HEK293 (cell line): ENCODE results near the gene E4F1.
A peak's percentile ranks its signal among the peaks of the same experiment; 100 is the strongest.

Source experiments
- CTCF ChIA-PET: fragments of 350-600 bp; formaldehyde crosslinking; extraction: SDS; loops from one replicate; lab custom pipeline; 2021; ENCODE audit warnings: antibody characterized with exemption; lab: Yijun Ruan, JAX
- POLR2A ChIA-PET: fragments of 300-600 bp; formaldehyde crosslinking; extraction: SDS; loops from one replicate; lab custom pipeline; 2020; ENCODE audit warnings: antibody characterized with exemption, inconsistent platforms; lab: Yijun Ruan, JAX
- H3K27ac ChIP-seq: fragments of 200-500 bp; sonication (Bioruptor generic); 2 replicates; pipeline ENCODE4 v1.5.1; 2014; ENCODE audit warnings: low read depth, low read length, control low read depth, inconsistent platforms; ENCODE audit errors: extremely low read depth
- H3K36me3 ChIP-seq, 2 experiments: fragments of 200-500 bp in 1 of 2; sonication (Bioruptor generic) in 1 of 2; 1 replicate in 1 of 2; 2 replicates in 1 of 2; pipeline ENCODE4 v1.5.1; 2014 to 2017; ENCODE audit warnings: inconsistent platforms in 2 of 2, low read length in 2 of 2; ENCODE audit not compliant: control insufficient read depth in 2 of 2, insufficient read depth in 1 of 2
- H3K4me1 ChIP-seq: fragments of 200-500 bp; sonication (Bioruptor generic); 2 replicates; pipeline ENCODE4 v1.5.1; 2014; ENCODE audit warnings: mild to moderate bottlenecking, low read length, inconsistent platforms; ENCODE audit not compliant: control insufficient read depth, insufficient read depth
- H3K4me3 ChIP-seq: 2 replicates; pipeline ENCODE4 v1.5.1; 2011; ENCODE audit warnings: low read depth, mild to moderate bottlenecking, control low read depth, low read length, moderate library complexity
- H3K9me3 ChIP-seq: fragments of 200-500 bp; sonication (Bioruptor generic); 2 replicates; pipeline ENCODE4 v1.5.1; 2014; ENCODE audit warnings: low read depth, low read length, inconsistent platforms; ENCODE audit not compliant: control insufficient read depth, insufficient read depth
- BCL11B ChIP-seq: fragments of 450-650 bp; formaldehyde crosslinking; IDR thresholded peaks from 2 replicates; pipeline ENCODE4 v1.5.1; 2016; ENCODE audit warnings: low read depth, missing biosample characterization, missing genetic modification characterization
- SP2 ChIP-seq: fragments of 450-650 bp; formaldehyde crosslinking; IDR thresholded peaks from 2 replicates; pipeline ENCODE4 v1.5.1; 2016; ENCODE audit warnings: missing biosample characterization, missing genetic modification characterization
- SP7 ChIP-seq: fragments of 450-650 bp; formaldehyde crosslinking; IDR thresholded peaks from 2 replicates; pipeline ENCODE4 v1.5.1; 2016; ENCODE audit warnings: missing biosample characterization, missing genetic modification characterization
- ZNF133 ChIP-seq: fragments of 450-650 bp; formaldehyde crosslinking; IDR thresholded peaks from 2 replicates; pipeline ENCODE4 v1.5.1; 2016; ENCODE audit warnings: missing biosample characterization, missing genetic modification characterization
- ZNF341 ChIP-seq: fragments of 450-650 bp; formaldehyde crosslinking; IDR thresholded peaks from 2 replicates; pipeline ENCODE4; 2016; ENCODE audit warnings: low read depth, missing biosample characterization, missing genetic modification characterization
- ZNF394 ChIP-seq: fragments of 450-650 bp; formaldehyde crosslinking; IDR thresholded peaks from 2 replicates; pipeline ENCODE4 v1.5.1; 2016; ENCODE audit warnings: missing biosample characterization, missing genetic modification characterization, mild to moderate bottlenecking, moderate library complexity, borderline replicate concordance
- ZNF514 ChIP-seq: fragments of 450-650 bp; formaldehyde crosslinking; IDR thresholded peaks from 2 replicates; pipeline ENCODE4 v1.5.1; 2016; ENCODE audit warnings: missing biosample characterization, missing genetic modification characterization
- ZNF830 ChIP-seq: fragments of 450-650 bp; IDR thresholded peaks from 2 replicates; pipeline ENCODE4 v1.5.0; 2018; ENCODE audit warnings: missing biosample characterization, missing genetic modification characterization, low read depth, mild to moderate bottlenecking, moderate library complexity
- TF ChIP-seq, protein P1 (sequence below): fragments of 450-650 bp; IDR thresholded peaks from 2 replicates; pipeline ENCODE4 v1.5.1; 2018; ENCODE audit warnings: missing biosample characterization, missing genetic modification characterization
- TF ChIP-seq, protein P2 (sequence below): fragments of 450-650 bp; formaldehyde crosslinking; IDR thresholded peaks from 2 replicates; pipeline ENCODE4 v1.5.1; 2016; ENCODE audit warnings: missing biosample characterization, missing genetic modification characterization
- TF ChIP-seq, protein P3 (sequence below): fragments of 450-650 bp; formaldehyde crosslinking; conservative IDR thresholded peaks from 2 replicates; pipeline ENCODE4 v1.5.1; 2016; ENCODE audit warnings: low read depth, missing biosample characterization, missing genetic modification characterization
- TF ChIP-seq, protein P4 (sequence below): fragments of 450-650 bp; formaldehyde crosslinking; IDR thresholded peaks from 2 replicates; pipeline ENCODE4 v1.5.1; 2017; ENCODE audit warnings: missing biosample characterization, missing genetic modification characterization
- TF ChIP-seq, protein P5 (sequence below): fragments of 450-650 bp; formaldehyde crosslinking; IDR thresholded peaks from 2 replicates; pipeline ENCODE4 v1.5.1; 2017; ENCODE audit warnings: missing biosample characterization, missing genetic modification characterization
- TF ChIP-seq, protein P6 (sequence below): fragments of 450-650 bp; formaldehyde crosslinking; IDR thresholded peaks from 2 replicates; pipeline ENCODE4 v1.5.1; 2016; ENCODE audit warnings: missing biosample characterization, missing genetic modification characterization

E4F1 gene

DNA sequence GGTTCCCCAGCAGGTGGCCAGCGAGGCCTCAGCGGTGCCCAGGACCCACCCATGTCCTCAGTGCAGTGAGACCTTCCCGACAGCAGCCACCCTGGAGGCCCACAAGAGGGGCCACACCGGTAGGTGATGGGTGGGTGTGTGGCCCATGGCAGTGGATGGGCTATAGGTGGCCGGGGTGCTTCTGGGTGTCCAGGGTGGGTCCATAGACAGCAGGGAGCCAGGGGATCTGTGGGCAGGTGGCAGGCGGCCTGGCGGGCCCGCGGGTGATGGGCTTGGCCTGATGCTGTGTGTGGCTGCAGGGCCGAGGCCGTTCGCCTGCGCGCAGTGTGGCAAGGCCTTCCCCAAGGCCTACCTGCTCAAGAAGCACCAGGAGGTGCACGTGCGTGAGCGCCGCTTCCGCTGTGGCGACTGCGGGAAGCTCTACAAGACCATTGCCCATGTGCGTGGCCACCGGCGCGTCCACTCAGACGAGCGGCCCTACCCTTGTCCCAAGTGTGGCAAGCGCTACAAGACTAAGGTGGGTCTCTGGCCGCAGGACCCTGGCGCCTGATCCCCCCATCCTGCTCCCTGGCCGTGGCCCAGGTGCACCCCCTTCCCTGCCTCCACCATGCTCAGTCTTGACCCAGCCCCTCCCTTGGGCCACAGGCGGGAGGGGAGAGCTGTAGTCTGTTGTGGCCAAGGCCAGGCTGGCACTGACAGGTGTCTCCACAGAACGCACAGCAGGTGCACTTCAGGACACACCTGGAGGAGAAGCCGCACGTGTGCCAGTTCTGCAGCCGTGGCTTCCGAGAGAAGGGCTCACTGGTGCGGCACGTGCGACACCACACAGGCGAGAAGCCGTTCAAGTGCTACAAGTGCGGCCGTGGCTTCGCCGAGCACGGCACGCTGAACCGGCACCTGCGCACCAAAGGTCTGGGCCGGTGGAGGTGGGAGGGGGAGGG lies 10.8 kb downstream of the E4F1 start (continued):
- TF ChIP-seq, protein P1, sequence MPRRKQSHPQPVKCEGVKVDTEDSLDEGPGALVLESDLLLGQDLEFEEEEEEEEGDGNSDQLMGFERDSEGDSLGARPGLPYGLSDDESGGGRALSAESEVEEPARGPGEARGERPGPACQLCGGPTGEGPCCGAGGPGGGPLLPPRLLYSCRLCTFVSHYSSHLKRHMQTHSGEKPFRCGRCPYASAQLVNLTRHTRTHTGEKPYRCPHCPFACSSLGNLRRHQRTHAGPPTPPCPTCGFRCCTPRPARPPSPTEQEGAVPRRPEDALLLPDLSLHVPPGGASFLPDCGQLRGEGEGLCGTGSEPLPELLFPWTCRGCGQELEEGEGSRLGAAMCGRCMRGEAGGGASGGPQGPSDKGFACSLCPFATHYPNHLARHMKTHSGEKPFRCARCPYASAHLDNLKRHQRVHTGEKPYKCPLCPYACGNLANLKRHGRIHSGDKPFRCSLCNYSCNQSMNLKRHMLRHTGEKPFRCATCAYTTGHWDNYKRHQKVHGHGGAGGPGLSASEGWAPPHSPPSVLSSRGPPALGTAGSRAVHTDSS: no peak
- TF ChIP-seq, protein P2, sequence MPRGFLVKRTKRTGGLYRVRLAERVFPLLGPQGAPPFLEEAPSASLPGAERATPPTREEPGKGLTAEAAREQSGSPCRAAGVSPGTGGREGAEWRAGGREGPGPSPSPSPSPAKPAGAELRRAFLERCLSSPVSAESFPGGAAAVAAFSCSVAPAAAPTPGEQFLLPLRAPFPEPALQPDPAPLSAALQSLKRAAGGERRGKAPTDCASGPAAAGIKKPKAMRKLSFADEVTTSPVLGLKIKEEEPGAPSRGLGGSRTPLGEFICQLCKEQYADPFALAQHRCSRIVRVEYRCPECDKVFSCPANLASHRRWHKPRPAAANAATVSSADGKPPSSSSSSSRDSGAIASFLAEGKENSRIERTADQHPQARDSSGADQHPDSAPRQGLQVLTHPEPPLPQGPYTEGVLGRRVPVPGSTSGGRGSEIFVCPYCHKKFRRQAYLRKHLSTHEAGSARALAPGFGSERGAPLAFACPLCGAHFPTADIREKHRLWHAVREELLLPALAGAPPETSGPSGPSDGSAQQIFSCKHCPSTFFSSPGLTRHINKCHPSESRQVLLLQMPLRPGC (tag by site-specific recombination): no peak
- TF ChIP-seq SP2 (tag by site-specific recombination): no peak
- no peak for TF ChIP-seq ZNF394
- 0 out of 2 replicates have a peak, but pooled peaks have one; percentile 15 for TF ChIP-seq BCL11B
- TF ChIP-seq SP7 (tag by site-specific recombination): no peak
- no peak for TF ChIP-seq ZNF830
- TF ChIP-seq, protein P3, sequence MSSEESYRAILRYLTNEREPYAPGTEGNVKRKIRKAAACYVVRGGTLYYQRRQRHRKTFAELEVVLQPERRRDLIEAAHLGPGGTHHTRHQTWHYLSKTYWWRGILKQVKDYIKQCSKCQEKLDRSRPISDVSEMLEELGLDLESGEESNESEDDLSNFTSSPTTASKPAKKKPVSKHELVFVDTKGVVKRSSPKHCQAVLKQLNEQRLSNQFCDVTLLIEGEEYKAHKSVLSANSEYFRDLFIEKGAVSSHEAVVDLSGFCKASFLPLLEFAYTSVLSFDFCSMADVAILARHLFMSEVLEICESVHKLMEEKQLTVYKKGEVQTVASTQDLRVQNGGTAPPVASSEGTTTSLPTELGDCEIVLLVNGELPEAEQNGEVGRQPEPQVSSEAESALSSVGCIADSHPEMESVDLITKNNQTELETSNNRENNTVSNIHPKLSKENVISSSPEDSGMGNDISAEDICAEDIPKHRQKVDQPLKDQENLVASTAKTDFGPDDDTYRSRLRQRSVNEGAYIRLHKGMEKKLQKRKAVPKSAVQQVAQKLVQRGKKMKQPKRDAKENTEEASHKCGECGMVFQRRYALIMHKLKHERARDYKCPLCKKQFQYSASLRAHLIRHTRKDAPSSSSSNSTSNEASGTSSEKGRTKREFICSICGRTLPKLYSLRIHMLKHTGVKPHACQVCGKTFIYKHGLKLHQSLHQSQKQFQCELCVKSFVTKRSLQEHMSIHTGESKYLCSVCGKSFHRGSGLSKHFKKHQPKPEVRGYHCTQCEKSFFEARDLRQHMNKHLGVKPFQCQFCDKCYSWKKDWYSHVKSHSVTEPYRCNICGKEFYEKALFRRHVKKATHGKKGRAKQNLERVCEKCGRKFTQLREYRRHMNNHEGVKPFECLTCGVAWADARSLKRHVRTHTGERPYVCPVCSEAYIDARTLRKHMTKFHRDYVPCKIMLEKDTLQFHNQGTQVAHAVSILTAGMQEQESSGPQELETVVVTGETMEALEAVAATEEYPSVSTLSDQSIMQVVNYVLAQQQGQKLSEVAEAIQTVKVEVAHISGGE (tag by site-specific recombination): no peak
- no peak for TF ChIP-seq ZNF133 (tag by site-specific recombination)
- TF ChIP-seq, protein P4, sequence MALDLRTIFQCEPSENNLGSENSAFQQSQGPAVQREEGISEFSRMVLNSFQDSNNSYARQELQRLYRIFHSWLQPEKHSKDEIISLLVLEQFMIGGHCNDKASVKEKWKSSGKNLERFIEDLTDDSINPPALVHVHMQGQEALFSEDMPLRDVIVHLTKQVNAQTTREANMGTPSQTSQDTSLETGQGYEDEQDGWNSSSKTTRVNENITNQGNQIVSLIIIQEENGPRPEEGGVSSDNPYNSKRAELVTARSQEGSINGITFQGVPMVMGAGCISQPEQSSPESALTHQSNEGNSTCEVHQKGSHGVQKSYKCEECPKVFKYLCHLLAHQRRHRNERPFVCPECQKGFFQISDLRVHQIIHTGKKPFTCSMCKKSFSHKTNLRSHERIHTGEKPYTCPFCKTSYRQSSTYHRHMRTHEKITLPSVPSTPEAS (tag by site-specific recombination): no peak
- TF ChIP-seq, protein P5, sequence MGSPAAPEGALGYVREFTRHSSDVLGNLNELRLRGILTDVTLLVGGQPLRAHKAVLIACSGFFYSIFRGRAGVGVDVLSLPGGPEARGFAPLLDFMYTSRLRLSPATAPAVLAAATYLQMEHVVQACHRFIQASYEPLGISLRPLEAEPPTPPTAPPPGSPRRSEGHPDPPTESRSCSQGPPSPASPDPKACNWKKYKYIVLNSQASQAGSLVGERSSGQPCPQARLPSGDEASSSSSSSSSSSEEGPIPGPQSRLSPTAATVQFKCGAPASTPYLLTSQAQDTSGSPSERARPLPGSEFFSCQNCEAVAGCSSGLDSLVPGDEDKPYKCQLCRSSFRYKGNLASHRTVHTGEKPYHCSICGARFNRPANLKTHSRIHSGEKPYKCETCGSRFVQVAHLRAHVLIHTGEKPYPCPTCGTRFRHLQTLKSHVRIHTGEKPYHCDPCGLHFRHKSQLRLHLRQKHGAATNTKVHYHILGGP (tag by site-specific recombination): no peak

DNA sequence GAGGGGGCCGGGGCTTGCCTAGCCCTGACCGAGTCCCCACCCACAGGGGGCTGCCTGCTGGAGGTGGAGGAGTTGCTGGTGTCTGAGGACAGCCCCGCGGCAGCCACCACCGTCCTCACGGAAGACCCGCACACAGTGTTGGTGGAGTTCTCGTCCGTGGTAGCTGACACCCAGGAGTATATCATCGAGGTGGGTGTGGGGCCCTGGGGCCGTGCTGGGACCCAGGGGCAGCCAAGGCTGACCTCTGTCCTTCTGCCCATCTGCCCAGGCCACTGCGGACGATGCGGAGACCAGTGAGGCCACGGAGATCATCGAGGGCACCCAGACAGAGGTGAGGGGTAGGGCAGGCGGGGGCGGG lies 11.4 kb downstream of the E4F1 start:
- TF ChIP-seq, protein P6, sequence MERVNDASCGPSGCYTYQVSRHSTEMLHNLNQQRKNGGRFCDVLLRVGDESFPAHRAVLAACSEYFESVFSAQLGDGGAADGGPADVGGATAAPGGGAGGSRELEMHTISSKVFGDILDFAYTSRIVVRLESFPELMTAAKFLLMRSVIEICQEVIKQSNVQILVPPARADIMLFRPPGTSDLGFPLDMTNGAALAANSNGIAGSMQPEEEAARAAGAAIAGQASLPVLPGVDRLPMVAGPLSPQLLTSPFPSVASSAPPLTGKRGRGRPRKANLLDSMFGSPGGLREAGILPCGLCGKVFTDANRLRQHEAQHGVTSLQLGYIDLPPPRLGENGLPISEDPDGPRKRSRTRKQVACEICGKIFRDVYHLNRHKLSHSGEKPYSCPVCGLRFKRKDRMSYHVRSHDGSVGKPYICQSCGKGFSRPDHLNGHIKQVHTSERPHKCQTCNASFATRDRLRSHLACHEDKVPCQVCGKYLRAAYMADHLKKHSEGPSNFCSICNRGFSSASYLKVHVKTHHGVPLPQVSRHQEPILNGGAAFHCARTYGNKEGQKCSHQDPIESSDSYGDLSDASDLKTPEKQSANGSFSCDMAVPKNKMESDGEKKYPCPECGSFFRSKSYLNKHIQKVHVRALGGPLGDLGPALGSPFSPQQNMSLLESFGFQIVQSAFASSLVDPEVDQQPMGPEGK (tag by site-specific recombination): peak; percentile 43
- TF ChIP-seq ZNF341 (tag by site-specific recombination) (peak; percentile 70), BCL11B (0 out of 2 replicates have a peak, but pooled peaks have one; percentile 24), ZNF514 (tag by site-specific recombination) (no peak)
- Histone ChIP-seq H3K27ac (no peak overlapping the region), H3K9me3 (no peaks in the 10 kb centered on the region), H3K4me3 (no peak overlapping the region), H3K4me1 (peaks cover 4% of the 10 kb centered on the region; the same call in 1 of the 2 replicates), H3K36me3 (peaks cover 0 to 71% of the 10 kb centered on the region in 2 experiments; a peak in 1 of 3 replicates)
- ChIA-PET POLR2A (interaction anchor here (0.6 to 0.8 kb wide), 2 partner anchors 20 to 80 kb away, joined by 3 to 4 read pairs; partner anchors contain the start of genes PGP and TRAF7), CTCF (no interaction called here)
